Measurements from ENCODE around the gene FRS2.

DNA sequence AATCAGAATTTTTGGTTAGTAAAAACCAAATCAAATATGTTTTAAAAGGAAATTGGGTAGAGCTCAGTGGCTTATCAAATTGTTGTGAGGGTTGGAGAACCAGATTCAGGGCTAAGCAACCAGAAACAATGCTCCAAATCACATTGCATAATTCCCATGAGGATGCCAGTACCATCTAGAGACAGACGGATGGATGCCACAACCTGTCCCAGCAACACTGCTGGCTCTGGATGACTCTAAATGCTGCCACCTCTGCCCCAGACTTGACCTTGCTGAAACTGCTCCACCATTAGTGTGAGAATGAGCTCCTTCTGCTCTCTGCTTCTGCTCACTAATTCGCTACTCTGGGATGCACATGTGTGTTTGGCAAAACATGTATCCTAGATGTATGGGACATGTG, 43.9 kb downstream of the FRS2 start:
- no peak for TF ChIP-seq POLR2A (IDR thresholded peaks at IDR 0.05)
- TF ChIP-seq CTCF (IDR thresholded peaks at IDR 0.05) = no peak
- TF ChIP-seq POLR2AphosphoS5 (IDR thresholded peaks at IDR 0.05) = no peak
- no peak for TF ChIP-seq EP300 (IDR thresholded peaks at IDR 0.05)
